WI38 (cell line): ENCODE data around the gene EPHB2.

ENCODE experiments used
- H3K4me3 ChIP-seq: 2 replicates; pipeline ENCODE4 v1.5.1; 2011; ENCODE audit warnings: low read depth, mild to moderate bottlenecking, control low read depth, low read length
- TF ChIP-seq, protein P1 (sequence below): IDR thresholded peaks from 2 replicates; pipeline ENCODE4 v1.5.1; 2012; ENCODE audit warnings: low read depth, mild to moderate bottlenecking, control low read depth, low read length

The EPHB2 gene

GRCh38 chr1:22714455-22714854 lies 3.8 kb downstream of the EPHB2 start:
- H3K4me3 ChIP-seq = no peak overlapping the region
- TF ChIP-seq, protein P1, sequence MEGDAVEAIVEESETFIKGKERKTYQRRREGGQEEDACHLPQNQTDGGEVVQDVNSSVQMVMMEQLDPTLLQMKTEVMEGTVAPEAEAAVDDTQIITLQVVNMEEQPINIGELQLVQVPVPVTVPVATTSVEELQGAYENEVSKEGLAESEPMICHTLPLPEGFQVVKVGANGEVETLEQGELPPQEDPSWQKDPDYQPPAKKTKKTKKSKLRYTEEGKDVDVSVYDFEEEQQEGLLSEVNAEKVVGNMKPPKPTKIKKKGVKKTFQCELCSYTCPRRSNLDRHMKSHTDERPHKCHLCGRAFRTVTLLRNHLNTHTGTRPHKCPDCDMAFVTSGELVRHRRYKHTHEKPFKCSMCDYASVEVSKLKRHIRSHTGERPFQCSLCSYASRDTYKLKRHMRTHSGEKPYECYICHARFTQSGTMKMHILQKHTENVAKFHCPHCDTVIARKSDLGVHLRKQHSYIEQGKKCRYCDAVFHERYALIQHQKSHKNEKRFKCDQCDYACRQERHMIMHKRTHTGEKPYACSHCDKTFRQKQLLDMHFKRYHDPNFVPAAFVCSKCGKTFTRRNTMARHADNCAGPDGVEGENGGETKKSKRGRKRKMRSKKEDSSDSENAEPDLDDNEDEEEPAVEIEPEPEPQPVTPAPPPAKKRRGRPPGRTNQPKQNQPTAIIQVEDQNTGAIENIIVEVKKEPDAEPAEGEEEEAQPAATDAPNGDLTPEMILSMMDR = no peak

DNA sequence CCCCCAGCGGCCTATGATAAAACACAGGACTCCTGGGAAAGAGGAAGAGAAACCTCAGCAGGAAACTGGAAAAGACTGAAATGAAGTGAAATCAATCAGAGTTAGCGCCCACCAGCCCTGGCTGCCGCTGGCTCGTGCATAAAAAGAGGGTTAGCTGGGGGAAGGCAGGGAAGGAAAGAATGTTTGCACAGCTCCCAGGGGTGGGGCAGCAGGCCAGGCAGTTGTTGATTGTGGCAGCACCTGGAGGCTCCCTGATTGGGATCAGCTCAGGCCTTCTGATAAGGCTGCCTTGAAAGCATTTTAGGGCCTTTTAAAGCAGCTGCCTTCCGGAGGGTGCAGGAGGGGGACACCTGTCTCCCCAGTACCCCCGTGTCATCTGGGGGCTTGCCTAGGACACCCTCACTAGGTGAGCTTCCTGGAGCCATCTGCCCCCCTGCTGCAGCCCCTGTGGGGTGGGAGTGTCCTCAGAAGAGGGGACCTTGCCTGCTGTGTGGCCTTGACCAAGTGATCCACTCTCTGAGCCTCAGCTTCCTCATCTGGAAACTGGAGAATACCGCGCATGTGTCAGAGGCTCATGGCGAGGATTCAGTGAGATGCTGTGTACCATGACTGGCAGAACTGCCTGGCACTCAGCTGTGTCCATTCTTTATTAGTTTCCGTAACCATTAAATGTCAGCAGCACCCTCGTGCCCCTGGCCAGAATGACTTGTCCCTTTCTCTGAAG lies 6.6 kb downstream of the EPHB2 start:
- H3K4me3 ChIP-seq = no peak overlapping the region
- TF ChIP-seq, protein P1 = no peak

DNA sequence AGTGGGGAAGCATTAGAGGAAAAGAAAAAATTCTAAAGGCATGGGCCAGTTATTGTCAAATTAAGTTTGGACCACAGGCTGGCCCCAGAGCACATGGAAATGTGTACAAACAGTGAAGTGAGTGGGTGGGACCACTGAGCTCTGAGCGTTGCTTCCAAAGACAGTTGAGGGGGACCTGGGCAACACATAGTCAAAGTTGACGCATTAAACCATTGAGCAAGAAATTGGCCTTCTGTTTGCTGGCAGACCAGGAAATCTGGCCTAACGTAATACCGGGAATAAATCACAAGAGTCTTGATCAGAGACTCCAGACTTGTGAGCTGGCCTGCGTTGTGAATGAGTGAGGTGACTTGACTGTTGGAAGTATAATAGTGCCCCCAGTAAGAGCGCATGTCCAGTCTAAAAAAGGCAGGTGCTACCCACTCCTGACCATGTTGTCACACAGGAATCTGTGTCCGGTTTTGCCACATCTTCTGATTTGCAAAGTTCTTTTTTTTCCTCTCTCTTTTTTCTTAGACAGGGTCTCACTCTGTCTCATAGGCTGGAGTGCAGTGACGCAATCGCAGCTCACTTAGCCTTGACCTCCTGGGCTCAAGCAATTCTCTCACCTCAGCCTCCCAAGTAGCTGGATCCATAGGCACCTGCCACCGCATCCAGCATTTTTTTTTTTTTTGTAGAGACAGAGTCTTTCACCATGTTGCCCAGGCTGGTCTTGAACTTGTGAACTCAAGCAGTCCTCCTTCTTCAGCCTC lies 10.7 kb downstream of the EPHB2 start:
- TF ChIP-seq, protein P1 = no peak

DNA sequence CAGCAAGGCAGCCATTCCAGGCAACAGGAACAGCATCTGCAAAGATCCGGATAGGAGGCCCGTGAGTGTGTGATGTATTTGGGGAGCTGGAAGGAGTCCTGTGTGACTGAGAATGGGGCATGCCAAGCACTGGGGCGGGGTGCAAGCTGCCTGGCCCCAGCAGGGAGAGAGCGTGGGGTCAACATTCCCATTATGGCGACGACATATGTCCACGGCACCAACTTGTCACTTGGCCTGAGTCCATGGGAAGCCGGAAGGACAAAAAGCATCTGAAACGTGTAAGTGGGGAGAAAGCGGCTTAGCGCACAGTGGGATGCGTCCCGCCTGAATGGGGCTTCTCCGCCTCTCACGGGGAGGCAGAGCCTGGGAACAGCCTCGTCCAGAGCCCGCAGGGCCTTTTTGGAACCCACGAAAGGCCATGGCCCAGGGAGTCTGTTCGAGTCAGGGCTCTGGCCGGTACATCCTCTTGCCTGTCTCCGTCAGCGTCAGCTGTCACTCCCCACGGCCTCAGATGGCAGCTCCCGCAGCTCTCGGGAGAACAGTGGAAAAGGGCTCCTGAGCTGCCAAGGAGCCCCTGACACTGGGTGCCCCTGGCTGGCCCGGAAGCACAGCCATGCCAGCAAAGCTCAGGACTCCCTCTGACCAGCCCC lies 12.4 kb downstream of the EPHB2 start:
- TF ChIP-seq, protein P1 = no peak
- no peak overlapping the region for H3K4me3 ChIP-seq

More for the DNA sequence above, 10.7 kb downstream of the EPHB2 start:
- no peak overlapping the region for H3K4me3 ChIP-seq

DNA sequence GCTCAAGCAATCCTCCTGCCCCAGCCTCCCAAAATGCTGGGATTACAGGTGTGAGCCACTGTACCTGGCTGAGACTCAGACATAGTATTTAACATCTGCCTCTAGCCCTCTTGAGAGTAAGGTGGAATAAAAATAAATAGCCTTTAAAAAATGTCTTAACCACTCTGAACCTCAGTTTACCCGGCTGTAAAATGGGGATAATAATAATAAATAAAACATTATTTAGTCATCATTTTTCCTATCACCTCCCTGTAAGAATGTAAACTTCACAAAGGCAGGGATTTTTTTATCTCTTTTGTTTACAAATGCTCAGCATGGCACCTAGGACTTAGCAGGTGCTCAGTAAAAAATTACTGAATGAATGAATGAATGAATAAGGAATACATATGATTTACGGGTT lies 17.2 kb downstream of the EPHB2 start:
- TF ChIP-seq, protein P1 = no peak

DNA sequence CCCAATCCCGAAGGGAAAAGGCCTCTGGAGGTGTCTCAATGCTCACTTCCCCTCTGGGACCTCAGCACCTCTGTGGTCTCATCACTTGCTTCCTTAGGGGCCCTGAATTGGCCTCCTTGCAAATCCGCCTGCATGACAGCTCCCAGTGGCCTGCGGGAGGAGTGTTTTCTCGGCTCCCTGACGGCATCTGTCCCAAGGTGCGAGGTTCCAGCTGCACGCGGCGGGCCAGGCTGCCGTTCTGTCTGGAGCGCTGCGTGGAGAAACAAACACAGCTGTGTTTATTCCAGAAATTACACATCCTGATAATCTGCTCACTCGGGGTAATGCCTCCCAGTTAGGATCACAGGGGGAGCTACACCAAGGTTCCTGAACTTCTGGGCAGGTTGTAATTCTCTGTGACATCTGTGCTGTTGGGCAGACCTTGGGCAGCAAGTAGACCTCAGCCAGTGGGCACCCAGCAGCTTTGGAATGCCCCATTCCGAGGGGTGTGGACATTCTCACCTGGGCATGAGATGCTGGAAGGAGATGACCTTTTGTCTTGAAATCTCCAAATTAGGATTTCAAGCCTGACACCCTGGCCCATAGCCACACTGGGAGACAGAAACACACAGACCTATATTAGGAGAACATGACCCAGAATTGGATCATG lies 18.2 kb downstream of the EPHB2 start:
- no peak overlapping the region for H3K4me3 ChIP-seq
- TF ChIP-seq, protein P1 = peak; percentile 16; the same call in 1 of the 2 replicates

More for the DNA sequence above, 17.2 kb downstream of the EPHB2 start:
- no peak overlapping the region for H3K4me3 ChIP-seq
